Astrocyte (in vitro differentiated cells and primary cell): Measurements from ENCODE around the gene OSTN. TPM values are rescaled to one million over a fixed set of nuclear protein-coding genes. Genes with fewer than 3 reads are reported as not detected.

Source experiments
- DNase-seq: peaks from one replicate; pipeline ENCODE4 v3.0.0-alpha.2; 2010; ENCODE audit warnings: low read depth
- FAIRE-seq: peaks from 2 replicates; lab custom pipeline; 2011; peaks lifted over from hg19 to GRCh38; lab: Jason Lieb, UNC
- H2AFZ ChIP-seq: 2 replicates; pipeline ENCODE4 v1.6.0; 2012; ENCODE audit warnings: low read depth, low read length, inconsistent platforms
- H3K27ac ChIP-seq: 2 replicates; pipeline ENCODE4 v1.5.1; 2011; ENCODE audit warnings: low read depth, low read length, inconsistent platforms
- H3K27me3 ChIP-seq: 2 replicates; pipeline ENCODE4 v1.6.0; 2011; ENCODE audit warnings: low read length, inconsistent platforms; ENCODE audit not compliant: insufficient read depth
- H3K36me3 ChIP-seq: 2 replicates; pipeline ENCODE4 v1.5.1; 2011; ENCODE audit warnings: low read length, inconsistent platforms; ENCODE audit not compliant: insufficient read depth
- H3K4me1 ChIP-seq: 2 replicates; pipeline ENCODE4 v1.5.1; 2011; ENCODE audit warnings: low read length, inconsistent platforms; ENCODE audit not compliant: insufficient read depth
- H3K4me2 ChIP-seq: 2 replicates; pipeline ENCODE4 v1.6.0; 2012; ENCODE audit warnings: low read length, inconsistent platforms
- H3K4me3 ChIP-seq: 2 replicates; pipeline ENCODE4 v1.5.1; 2011; ENCODE audit warnings: low read depth, mild to moderate bottlenecking, low read length, inconsistent platforms; ENCODE audit not compliant: insufficient read depth
- H3K79me2 ChIP-seq: 2 replicates; pipeline ENCODE4 v1.6.0; 2012; ENCODE audit warnings: mild to moderate bottlenecking, low read length, inconsistent platforms; ENCODE audit not compliant: insufficient read depth
- H3K9ac ChIP-seq: 2 replicates; pipeline ENCODE4 v1.6.0; 2012; ENCODE audit warnings: mild to moderate bottlenecking, low read length, inconsistent platforms
- H3K9me3 ChIP-seq: 2 replicates; pipeline ENCODE4 v1.5.1; 2012; ENCODE audit warnings: low read depth, mild to moderate bottlenecking, low read length, inconsistent platforms; ENCODE audit not compliant: insufficient read depth
- H4K20me1 ChIP-seq: 2 replicates; pipeline ENCODE4 v1.6.0; 2012; ENCODE audit warnings: low read length, inconsistent platforms; ENCODE audit not compliant: insufficient read depth
- H3K27ac Mint-ChIP-seq: one replicate; pipeline ENCODE4 v1.8.0; 2021; ENCODE audit warnings: mild to moderate bottlenecking, mixed read lengths; ENCODE audit not compliant: unreplicated experiment
- H3K27me3 Mint-ChIP-seq: one replicate; pipeline ENCODE4 v1.8.0; 2021; ENCODE audit warnings: low read depth, mixed read lengths; ENCODE audit not compliant: unreplicated experiment
- H3K36me3 Mint-ChIP-seq: one replicate; pipeline ENCODE4 v1.8.0; 2021; ENCODE audit warnings: low read depth, mixed read lengths; ENCODE audit not compliant: unreplicated experiment
- H3K4me1 Mint-ChIP-seq: one replicate; pipeline ENCODE4 v1.8.0; 2021; ENCODE audit warnings: low read depth, mixed read lengths; ENCODE audit not compliant: unreplicated experiment
- H3K4me3 Mint-ChIP-seq: one replicate; pipeline ENCODE4 v1.8.0; 2021; ENCODE audit warnings: mild to moderate bottlenecking, moderate library complexity, mixed read lengths; ENCODE audit not compliant: unreplicated experiment
- H3K9me3 Mint-ChIP-seq: one replicate; pipeline ENCODE4 v1.8.0; 2021; ENCODE audit warnings: mild to moderate bottlenecking, mixed read lengths; ENCODE audit not compliant: unreplicated experiment
- CTCF ChIP-seq: IDR thresholded peaks from 2 replicates; pipeline ENCODE4 v1.5.1; 2011; ENCODE audit warnings: low read depth, mild to moderate bottlenecking, inconsistent platforms, low read length, moderate library complexity; ENCODE audit not compliant: insufficient read depth
- EZH2 ChIP-seq: IDR thresholded peaks from 2 replicates; pipeline ENCODE4 v1.6.1; 2012; ENCODE audit warnings: mild to moderate bottlenecking, low read length, inconsistent platforms; ENCODE audit not compliant: insufficient read depth
- total RNA-seq: library from RNA; stranded (reverse); gene quantifications from 2 replicates; pipeline ENCODE4 v1.2.1, GENCODE V29; 2021

OSTN gene
- total RNA-seq, 1 donor from 2014 or later: not detected

- FAIRE-seq: no peak
- no peaks in the 10 kb centered on the region for H3K27me3 Mint-ChIP-seq
Measured at GRCh38 chr3:191292243-191293015, 93.4 kb downstream of the OSTN start.

GRCh38 chr3:191294291-191294690 is 95.2 kb downstream of the OSTN start:
- FAIRE-seq: no peak
- peaks cover 2% of the 10 kb centered on the region for H3K27me3 Mint-ChIP-seq
- H3K9me3 Mint-ChIP-seq: no peaks in the 10 kb centered on the region

More at GRCh38 chr3:191292243-191293015, 93.4 kb downstream of the OSTN start:
- peaks cover 2% of the 10 kb centered on the region for H3K4me1 Mint-ChIP-seq
- Histone ChIP-seq H3K4me3 (no peak overlapping the region), H3K79me2 (no peaks in the 10 kb centered on the region), H3K4me2 (no peak overlapping the region), H4K20me1 (no peaks in the 10 kb centered on the region), H3K36me3 (no peaks in the 10 kb centered on the region), H3K27me3 (no peaks in the 10 kb centered on the region), H3K27ac (no peak overlapping the region), H3K4me1 (no peaks in the 10 kb centered on the region), H3K9me3 (no peaks in the 10 kb centered on the region), H2AFZ (no peak overlapping the region), H3K9ac (no peak overlapping the region)
- no peak overlapping the region for H3K4me3 Mint-ChIP-seq
- H3K36me3 Mint-ChIP-seq: no peaks in the 10 kb centered on the region
- no peak for DNase-seq
- no peaks in the 10 kb centered on the region for H3K9me3 Mint-ChIP-seq
- no peak overlapping the region for H3K27ac Mint-ChIP-seq
- TF ChIP-seq EZH2 (no peak), CTCF (no peak)

More at GRCh38 chr3:191294291-191294690, 95.2 kb downstream of the OSTN start:
- H3K27me3 ChIP-seq: no peaks in the 10 kb centered on the region
- H3K36me3 ChIP-seq: no peaks in the 10 kb centered on the region
- H4K20me1 ChIP-seq: no peaks in the 10 kb centered on the region
- Mint-ChIP-seq H3K27ac (no peak overlapping the region), H3K4me1 (peaks cover 2% of the 10 kb centered on the region), H3K4me3 (no peak overlapping the region), H3K36me3 (no peaks in the 10 kb centered on the region)
- H3K27ac ChIP-seq: no peak overlapping the region
- no peak for DNase-seq
- no peak overlapping the region for H3K4me2 ChIP-seq
- TF ChIP-seq CTCF (no peak), EZH2 (no peak)
- no peaks in the 10 kb centered on the region for H3K9me3 ChIP-seq
- no peaks in the 10 kb centered on the region for H3K79me2 ChIP-seq
- no peaks in the 10 kb centered on the region for H3K4me1 ChIP-seq
- H3K4me3 ChIP-seq: no peak overlapping the region
- no peak overlapping the region for H2AFZ ChIP-seq
- H3K9ac ChIP-seq: no peak overlapping the region
